ENCODE results near the gene LCA5L. TPM values are rescaled to one million over a fixed set of nuclear protein-coding genes. Genes with fewer than 3 reads are reported as not detected.
"Not testable (repeated sequence)": the region's sequence is repeated elsewhere in the genome, so short reads cannot be mapped to it uniquely, and the experiment has no call there.

Gene LCA5L
- total RNA-seq, 1 donor from 2014 or later = 1.7 TPM

DNA sequence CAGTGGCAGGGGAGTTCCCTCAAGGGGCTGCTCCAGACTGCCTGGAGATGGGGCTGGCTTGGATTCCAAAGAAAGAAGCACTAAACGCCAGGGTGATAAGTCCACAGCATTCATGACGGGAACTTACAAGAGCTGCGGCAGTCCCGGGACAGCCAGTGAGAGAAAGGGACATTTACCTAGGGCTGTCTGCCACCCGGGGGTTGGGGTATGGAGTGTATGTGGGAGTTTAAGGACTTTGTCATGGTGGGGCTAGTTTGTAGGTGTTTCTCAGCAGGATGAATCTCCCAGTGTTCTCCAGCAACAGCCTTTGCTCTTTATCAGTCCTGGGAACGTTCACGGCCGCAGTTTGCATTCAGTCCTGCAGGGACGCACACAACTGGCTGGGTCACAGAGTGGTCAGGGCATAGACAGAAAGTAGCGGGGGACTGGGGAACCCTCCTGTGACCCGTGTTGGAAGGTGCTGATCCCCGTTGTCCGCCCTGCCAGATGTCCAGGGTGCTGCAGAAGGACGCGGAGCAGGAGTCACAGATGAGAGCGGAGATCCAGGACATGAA is 55.3 kb downstream of the LCA5L start:
- DNase-seq (ENCODE audit: low spot score) = no peak
- intact Hi-C loops (cut with DNase I) = loop anchor here (2.0 kb wide), 1 partner anchor 53 kb away; no protein-coding TSS in a partner anchor

GRCh38 chr21:39388811-39389155 is 56.8 kb downstream of the LCA5L start:
- no peak for DNase-seq (ENCODE audit: low spot score)
- intact Hi-C loops (cut with DNase I) = loop anchor here (1.0 to 10.0 kb wide), 2 partner anchors 75 to 204 kb away; partner anchors contain the start of genes BRWD1 and PSMG1

GRCh38 chr21:39388038-39388810 is 57.4 kb downstream of the LCA5L start:
- intact Hi-C loops (cut with DNase I) = loop anchor here (1.0 to 10.0 kb wide), 2 partner anchors 75 to 203 kb away; partner anchors contain the start of genes BRWD1 and PSMG1
- DNase-seq (ENCODE audit: low spot score) = peak; percentile 96

DNA sequence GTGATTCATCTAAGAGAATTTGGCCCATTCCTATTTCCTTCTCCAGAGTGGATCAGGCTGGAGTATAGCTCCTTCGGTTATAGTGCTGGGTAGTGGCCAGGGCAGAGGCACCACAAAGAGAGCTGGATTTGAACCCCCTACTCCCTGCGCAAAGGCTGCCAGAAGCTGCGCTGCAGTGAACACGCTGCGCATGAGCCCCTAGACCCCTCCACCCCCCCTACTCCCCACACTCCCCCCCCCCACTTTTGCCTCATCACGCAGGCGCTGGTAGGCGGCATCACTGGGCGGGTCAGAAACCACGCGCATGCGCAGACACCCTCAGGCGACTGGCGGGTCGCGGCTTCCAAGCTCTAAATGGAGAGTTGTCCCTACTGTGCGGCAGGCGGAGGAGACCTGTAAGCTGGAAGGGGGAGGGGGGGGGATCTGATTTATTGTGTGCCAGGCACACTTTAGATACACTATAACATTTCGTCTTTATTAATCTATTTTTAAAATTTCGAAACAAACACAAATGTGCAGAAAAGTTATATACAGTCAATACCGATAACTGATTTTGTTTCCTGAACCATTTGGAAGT is 58.0 kb downstream of the LCA5L start:
- intact Hi-C loops (cut with DNase I) = loop anchor here (1.0 to 10.0 kb wide), 2 partner anchors 74 to 203 kb away; partner anchors contain the start of genes BRWD1 and PSMG1
- DNase-seq (ENCODE audit: low spot score) = peak; percentile 96

- no peak for DNase-seq (ENCODE audit: low spot score)
- intact Hi-C loops (cut with DNase I) = loop anchor here (10.0 kb wide), 1 partner anchor 202 kb away; the partner anchor contains the start of gene PSMG1
Observed at GRCh38 chr21:39386899-39387298, 58.7 kb downstream of the LCA5L start.

DNA sequence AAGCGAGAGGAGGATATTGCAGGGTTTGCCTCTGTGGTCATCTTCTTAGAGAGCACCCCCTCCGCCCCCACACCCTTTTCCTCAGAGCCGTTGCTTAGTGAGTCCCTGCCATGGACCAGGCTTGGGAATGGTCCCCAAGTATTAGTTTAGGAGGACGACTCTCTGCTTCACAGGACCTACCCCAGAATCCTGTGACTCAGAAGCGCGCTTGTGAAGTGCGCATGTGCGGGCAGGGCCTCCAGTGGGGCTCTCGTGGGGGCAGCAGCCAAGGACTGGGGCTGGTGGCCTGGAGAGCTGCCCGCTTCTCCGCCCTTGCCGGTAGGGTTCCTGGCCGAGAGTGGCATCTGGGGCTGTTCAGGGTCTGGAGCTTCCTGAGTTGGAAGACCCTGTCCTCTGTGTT is 59.4 kb downstream of the LCA5L start:
- intact Hi-C loops (cut with DNase I) = loop anchor here (10.0 kb wide), 1 partner anchor 201 kb away; the partner anchor contains the start of gene PSMG1
- no peak for DNase-seq (ENCODE audit: low spot score)

GRCh38 chr21:39385299-39386145 is 60.1 kb downstream of the LCA5L start:
- DNase-seq (ENCODE audit: low spot score) = peak; percentile 87
- intact Hi-C loops (cut with DNase I) = loop anchor here (10.0 kb wide), 1 partner anchor 201 kb away; the partner anchor contains the start of gene PSMG1

DNA sequence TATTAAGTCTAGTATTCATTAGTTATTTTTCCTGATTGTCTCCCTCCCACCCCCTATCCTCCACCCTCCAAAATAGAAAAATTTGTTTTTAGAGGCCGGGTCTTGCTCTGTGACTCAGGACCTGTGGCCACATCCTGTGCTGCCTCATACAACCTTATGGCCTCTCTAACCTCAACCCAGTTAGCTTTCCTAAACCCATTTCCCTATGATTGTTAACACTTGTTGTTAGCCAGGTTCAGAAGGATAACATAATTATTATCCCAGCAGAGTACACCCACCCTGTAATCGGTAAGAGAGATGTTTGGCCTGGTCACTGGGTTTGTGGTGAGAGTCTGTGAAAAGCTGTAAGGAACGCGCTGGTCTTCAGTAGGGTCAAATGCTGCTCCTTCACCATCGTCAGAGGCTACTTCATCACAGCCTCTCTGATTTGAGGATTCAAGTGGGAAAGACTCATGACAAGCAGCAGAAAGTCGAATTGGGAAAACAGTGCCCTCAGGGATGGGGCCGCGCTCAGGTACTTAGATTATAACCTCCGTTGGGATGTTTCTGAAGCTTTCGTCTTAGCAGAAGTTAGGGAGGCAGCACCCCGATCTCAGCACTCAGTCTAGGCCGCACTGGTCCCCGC is 60.8 kb downstream of the LCA5L start:
- intact Hi-C loops (cut with DNase I) = loop anchor here (10.0 kb wide), 1 partner anchor 200 kb away; the partner anchor contains the start of gene PSMG1
- no peak for DNase-seq (ENCODE audit: low spot score)

DNA sequence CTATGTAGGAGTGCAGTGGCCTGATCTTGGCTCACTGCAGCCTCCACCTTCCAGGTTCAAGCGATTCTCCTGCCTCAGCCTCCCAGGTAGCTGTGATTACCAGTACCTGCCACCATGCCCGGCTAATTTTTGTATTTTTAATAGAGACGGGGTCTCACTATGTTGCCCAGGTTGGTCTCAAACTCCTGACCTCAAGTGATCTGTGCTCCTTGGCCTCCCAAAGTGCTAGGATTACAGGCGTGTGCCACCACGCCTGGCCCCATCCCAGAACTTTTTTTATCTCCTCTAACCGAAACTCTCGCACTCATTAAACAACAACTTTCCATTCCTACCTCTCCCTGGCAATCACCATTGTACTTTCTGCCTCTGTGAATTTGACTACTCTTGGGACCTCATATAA is 63.5 kb downstream of the LCA5L start:
- intact Hi-C loops (cut with DNase I) = loop anchor here (10.0 kb wide), 1 partner anchor 197 kb away; the partner anchor contains the start of gene PSMG1
- DNase-seq (ENCODE audit: low spot score) = not testable (repeated sequence)

DNA sequence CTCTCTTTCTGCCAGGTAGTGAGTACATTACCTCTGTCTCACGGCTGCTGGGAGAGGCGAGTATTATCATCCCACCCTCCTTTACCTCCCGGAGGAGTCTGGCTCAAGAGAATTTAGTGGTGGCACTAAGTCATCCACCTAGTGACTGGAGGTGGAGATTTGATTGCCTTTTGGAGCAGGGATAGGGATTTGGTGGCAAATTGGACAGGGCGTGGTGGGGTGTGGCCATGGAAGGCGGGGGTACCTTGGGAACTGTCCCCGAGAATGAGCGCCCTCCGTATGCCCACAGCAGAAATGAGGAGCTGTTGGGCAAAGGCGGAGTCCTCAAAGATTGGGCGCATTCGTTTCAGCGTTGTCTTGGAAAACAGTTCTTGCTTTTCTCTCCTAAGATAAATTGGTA is 64.6 kb downstream of the LCA5L start:
- intact Hi-C loops (cut with DNase I) = loop anchor here (2.0 to 10.0 kb wide), 2 partner anchors 68 to 196 kb away; partner anchors contain the start of genes BRWD1 and PSMG1
- DNase-seq (ENCODE audit: low spot score) = no peak

GRCh38 chr21:39379986-39380891 is 65.3 kb downstream of the LCA5L start:
- intact Hi-C loops (cut with DNase I) = loop anchor here (1.0 to 10.0 kb wide), 3 partner anchors 31 to 195 kb away; partner anchors contain the start of genes BRWD1, HMGN1 and PSMG1
- peak; percentile 98 for DNase-seq (ENCODE audit: low spot score)

DNA sequence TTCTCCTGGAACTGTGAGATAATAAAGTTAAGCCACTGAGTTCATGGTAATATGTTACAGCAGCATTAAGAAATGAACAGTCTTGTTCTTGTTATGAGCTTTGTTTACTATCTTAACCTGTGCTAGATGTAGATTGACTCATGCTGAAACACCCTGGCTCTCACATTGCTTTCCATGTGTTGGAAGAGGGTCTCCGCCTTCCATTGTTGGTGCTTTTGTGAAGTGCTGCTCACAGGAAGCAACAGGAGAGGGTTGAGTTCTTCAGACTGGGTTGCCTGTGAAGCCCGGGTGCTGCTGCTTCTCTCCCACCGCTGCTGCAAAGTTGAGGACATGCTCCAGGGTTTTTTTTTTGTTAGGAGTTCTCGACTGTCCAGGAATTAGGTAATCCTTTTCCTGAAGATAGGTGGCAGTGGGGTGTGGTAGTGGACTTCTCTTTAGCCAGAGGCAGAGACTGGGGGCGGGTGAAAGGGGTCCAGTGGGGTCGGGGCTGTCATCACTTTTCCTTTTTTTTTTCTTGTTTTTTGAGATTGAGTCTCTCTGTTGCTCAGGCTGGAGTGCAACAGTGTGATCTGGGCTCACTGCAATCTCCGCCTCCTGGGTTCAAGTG is 68.0 kb downstream of the LCA5L start:
- DNase-seq (ENCODE audit: low spot score) = no peak

DNA sequence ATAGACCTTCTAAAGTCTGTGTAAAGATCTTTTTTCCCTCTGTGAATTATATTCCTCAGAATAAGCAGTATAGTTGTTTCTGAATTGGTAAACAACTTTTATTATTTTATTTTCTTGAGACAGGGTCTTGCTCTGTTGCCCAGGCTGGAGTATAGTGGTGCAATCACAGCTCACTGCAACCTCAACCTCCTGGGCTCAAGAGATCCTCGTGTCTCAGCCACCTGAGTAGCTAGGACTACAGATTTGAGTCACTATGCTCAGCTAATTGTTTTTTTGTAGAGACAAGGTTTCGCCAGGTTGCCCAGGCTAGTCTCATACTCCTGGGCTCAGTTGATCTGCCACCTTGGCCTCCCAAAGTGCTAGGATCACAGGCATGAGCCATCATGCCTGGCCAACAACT is 70.1 kb downstream of the LCA5L start:
- intact Hi-C loops (cut with DNase I) = no loop called here

More for the DNA sequence above, 68.0 kb downstream of the LCA5L start:
- intact Hi-C loops (cut with DNase I) = no loop called here

GRCh38 chr21:39374046-39374445 is 71.5 kb downstream of the LCA5L start:
- DNase-seq (ENCODE audit: low spot score) = no peak
- intact Hi-C loops (cut with DNase I) = no loop called here

More for the DNA sequence above, 70.1 kb downstream of the LCA5L start:
- no peak for DNase-seq (ENCODE audit: low spot score)

DNA sequence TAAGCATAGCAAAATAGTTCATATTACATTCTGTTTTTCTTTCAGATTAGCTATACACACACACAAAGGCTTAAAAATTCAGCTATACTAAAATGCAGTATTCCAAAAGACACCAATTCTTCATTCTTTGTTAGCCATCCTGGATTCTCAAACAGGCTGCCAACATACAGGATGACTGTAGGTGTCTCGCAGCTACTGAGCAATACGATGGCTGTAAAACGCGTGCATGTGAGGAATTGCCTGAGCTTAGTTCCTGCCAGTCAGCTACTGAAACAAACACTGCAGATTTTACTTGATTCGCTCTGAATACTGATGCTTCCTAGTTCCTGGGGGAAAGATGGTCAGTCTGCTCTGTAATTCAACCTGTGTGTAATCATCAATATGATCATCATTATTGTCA is 71.9 kb downstream of the LCA5L start:
- intact Hi-C loops (cut with DNase I) = no loop called here
- no peak for DNase-seq (ENCODE audit: low spot score)

DNA sequence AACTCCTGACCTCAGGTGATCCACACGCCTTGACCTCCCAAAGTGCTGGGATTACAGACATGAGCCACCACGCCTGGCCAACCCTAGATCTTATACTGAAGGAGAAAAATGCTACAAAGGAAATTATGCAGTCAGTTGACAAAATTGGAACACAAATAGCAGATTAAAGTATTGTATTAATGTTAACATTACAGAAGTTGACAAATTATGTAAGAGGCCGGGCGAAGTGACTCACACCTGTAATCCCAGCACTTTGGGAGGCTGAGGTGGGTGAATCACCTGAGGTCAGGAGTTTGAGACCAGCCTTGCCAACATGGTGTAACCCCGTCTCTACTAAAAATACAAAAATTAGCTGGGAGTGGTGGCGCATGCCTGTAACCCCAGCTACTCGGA is 75.7 kb downstream of the LCA5L start:
- DNase-seq (ENCODE audit: low spot score); intact Hi-C loops (cut with DNase I): not testable (repeated sequence)

- DNase-seq (ENCODE audit: low spot score) = no peak
- intact Hi-C loops (cut with DNase I) = no loop called here
Observed at GRCh38 chr21:39367783-39368182, 77.8 kb downstream of the LCA5L start.
